ENCODE measurements around the gene IHH.

Gene IHH

DNA sequence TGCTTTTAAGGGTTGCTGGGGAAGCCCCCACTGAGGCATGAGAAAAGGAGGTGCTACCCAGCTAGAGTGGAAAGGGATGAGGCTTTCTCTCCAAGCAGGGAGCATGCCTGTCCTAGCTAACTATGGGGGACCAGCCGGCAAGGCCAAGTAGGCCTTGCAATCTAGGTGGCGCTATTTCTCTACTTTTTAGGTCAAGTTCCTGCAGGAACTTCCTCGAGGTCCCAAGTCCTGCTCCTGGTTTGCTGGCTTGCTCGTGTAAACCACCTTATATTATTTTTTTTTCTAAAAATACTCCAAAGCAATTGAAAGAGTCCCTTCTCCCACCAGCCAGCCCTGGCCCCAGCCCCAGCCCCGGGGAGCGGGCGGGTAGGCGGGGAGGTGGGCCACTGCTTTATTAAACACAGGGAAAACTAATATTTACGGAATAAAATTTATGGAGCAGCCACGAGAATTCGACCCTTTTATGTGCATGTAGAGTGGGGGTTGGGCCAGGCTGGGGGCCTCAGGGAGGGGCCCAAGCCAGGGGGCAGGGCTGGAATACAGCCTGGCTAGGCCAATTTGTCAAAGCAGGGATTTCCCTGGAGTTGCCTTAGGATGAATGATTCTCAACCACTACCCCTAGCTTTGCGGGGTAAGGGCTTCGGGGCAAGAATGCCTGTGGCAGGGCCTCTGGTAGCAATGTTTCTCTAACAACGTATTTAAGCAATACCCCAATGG is 12.8 kb upstream of the IHH start:
- peak; percentile 40 for DNase-seq

DNA sequence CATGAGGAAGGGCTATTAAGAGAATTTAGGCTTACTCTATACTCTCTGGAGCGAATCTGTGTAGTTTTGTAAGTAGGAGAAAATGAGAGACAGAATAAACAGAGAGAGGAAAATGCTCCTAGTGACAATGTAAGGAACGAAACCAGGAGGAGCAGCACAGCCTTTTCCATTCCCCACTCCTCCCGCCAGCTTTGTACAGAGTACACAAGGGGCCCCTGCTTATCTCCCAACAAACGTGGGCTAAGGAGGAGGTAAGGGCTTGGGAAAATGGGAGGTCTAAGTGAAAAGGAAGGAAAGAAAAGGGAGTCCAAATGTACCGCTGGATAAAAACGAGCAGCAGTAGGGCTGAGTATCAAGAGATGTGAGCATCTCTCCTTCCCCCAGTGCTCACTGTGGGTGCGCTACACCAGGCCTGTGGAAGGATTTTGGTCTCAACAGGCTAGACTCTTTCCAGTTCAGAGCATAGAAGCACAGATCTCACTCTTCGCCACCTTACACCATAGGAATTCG is 12.1 kb upstream of the IHH start:
- DNase-seq, result no peak

DNA sequence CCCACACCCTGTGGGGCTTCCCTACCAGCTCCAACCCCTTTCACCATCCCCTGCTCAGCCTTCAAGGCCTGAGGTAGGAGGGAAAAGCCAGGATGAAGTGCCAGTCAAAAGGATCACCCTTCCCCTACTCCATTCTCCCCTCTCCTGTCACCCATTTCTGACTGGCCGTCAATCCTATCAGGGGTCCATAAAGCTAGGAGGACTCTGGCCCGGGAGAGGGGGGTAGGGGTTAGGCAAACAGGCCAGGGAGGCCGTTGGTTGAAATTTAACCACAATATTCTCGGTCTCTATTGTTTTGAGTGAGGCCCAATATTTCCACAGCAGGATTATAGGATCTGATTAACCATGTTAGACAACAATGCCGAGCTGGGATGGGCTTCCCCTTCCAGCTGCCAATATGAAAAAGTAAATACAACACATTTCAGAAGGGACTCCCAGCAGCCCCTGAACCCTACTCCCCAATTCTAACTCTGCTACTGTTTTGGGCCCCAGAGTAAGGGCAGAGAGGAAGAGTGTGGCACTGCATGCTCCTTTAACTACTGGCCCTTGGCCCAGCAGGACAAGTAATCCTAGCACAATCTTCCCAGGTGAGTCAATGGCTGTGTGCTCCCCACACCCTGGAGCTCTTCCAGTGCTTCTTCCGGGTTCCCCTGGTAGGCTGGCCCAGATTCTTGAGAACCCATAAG is 10.6 kb upstream of the IHH start:
- no peak for DNase-seq

DNA sequence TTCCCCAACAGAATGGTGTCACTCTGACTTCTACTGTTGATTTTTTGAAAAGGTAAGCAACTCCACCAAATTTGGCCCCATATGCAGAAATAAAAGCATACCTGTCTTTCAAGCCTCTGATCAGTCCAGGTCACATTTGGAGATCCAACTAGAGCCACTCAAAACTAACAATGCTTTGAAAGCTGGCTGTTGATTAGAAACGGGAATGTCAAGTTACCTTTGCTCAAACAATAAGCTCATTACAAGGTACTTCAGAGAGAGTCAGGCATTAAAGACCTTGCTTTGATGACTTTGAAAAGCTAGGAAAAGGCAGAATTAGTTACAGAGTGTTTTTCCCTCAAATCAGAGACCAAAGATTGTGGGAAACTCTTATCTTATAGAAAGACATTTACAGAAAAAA is 4.8 kb upstream of the IHH start:
- no peak for DNase-seq

DNA sequence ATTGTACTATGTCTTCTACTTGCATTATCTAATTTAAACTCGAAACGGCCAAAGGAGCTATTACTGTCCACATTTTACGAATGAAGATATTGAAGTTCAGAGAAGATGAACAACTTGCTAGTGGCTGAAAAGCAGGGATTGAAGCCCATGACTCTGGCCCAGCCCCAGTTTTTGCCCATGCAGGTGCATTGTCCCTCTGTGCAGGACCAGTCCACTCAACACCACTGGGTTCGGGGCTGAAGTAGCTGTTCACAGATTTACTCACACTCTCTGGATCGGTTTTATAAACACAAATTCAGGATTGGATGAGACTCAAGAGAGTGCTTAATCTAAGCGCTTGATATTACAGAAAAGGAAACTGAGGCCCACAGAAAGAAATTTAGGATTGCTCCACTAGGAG is 1.4 kb upstream of the IHH start:
- no peak for DNase-seq

DNA sequence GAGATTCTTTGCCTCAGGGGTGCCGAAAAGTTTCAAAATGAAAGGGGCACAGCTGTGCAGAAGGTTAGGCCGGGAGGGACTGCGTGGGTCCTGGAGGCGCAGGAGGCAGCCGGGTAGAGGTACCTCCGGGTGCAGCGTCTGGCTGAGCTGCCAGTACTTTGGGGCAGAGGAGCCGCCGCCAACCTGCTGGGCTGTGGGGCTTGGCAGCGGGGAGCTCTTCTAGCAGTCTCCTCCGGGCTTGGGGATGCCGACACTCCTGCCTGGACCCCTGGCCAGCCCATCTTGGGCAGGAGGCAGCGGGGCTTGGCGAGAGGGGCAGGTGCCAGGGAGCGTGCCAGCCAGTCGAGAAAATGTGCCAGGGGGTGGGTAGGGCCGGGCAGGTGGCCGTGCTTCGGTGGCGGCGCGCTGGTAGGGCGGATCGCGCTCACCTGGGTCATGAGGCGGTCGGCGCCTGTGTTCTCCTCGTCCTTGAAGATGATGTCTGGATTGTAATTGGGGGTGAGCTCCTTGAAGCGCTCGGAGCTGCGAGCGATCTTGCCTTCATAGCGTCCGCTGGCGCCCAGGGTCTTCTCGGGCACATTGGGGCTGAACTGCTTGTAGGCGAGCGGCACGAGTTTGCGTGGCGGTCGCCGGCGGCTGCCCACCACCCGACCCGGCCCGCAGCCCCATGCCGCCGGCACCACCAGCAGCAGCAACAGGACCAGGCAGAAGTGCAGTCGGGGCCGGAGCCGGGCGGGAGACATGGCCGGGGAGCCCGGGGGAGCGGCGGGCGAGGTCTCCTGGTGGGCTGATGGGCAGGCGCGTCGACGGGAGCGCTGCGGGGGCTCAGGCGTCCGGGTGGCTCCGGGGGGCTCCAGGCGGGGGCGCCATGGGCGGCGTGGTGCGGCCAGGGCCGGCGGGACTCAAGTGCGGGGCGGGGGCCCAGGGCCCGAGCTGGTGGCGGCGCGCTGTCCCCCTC is 717 bp downstream of the IHH start:
- DNase-seq, result no peak

DNA sequence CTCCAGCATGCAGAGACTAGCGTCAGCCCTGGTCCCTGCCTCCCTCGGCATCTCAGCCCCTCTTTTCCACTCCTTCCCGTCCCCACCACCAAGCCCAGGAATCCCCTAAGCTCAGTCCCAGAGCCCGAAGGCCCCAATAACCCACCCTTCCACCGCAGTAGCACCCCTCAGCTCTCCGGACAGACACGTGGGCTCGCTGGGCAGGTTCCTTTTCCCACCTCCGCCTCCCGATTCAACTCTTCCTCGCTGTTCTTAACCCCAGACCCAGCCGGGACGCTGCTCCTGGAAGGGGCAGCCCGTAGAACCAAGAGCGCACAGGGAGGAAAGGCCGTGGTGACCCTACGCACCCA is 1.4 kb downstream of the IHH start:
- DNase-seq, result no peak

DNA sequence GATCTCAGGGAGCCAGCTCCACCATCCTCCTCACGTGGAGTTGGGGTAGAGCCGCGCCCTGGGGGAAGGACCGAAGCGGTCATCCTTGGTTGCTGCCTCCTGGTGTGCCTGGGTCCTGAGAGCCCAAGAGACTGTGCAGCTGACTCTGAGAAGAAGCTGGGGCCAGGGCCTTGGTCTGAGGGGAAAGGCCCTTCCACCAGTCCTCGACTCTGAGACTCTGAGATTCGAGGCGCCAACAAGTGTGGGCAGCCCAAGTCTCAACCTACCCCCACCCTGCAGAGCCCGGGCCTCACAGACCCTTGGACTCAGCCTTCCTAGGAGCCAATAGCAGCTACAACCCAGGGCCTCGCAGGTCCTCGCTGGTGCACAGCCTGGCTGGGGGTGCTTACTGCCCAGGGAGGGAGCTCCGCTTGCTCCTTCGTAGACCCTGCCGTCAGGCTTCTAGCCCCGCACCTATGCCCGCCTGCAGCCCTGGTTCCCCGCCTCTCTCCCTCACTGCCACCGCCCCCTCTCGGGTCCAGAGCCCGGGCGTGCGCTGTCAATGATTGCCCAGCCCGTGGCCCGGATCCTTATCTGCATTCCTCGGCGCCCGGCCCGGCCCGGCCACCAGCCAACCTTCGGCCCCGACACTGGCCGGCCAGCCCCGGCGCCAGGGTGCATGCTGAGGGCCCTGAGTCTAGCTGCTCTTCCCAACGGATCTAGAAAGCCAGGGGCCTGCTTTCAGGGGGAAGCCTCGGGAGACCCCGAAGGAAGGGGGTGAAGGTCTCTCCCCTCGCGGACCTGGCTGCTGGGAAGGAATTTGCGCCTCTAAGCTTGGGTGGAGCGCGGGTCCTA is 2.0 kb downstream of the IHH start:
- no peak for DNase-seq

DNA sequence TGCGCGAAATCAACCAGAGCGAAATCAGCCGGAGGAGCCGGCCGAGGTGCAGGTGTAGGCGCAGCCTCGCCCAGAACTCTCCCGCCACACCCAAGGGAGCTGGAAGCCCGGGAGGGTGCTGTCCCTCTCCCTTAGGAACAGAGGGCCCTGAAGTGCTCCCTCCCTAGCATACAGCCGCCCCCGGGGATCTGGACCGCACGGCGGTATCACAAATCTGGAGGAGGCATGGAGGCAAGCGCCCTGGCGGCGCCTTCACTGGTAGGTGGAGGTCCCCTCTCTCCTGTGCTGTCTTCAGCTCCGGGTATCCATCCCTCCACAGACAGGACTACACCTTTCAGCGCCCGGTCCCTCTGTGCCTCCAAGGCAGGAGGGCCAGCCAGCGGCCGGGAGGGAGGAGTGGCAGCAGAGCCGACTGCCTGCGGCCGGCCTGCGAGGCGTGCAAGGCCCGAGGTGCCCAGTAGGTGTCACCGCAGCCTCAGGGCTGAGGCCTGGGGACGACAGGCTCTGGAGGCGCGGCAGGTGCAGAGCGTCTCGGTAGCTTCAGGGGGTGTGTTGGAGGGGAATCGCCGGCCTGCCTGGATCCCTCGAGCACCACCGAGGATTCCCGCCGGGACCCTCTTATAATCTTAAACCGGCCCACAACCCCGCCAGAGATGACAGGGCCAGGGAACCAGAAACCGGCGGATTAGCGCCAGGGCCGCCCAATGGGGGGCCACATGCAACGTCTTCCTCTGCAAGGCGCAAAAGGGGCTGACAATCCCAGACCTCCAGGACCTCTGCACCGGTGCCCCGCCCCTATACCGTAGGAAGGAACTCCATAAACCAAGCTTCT is 2.8 kb downstream of the IHH start:
- DNase-seq, result peak; percentile 53

DNA sequence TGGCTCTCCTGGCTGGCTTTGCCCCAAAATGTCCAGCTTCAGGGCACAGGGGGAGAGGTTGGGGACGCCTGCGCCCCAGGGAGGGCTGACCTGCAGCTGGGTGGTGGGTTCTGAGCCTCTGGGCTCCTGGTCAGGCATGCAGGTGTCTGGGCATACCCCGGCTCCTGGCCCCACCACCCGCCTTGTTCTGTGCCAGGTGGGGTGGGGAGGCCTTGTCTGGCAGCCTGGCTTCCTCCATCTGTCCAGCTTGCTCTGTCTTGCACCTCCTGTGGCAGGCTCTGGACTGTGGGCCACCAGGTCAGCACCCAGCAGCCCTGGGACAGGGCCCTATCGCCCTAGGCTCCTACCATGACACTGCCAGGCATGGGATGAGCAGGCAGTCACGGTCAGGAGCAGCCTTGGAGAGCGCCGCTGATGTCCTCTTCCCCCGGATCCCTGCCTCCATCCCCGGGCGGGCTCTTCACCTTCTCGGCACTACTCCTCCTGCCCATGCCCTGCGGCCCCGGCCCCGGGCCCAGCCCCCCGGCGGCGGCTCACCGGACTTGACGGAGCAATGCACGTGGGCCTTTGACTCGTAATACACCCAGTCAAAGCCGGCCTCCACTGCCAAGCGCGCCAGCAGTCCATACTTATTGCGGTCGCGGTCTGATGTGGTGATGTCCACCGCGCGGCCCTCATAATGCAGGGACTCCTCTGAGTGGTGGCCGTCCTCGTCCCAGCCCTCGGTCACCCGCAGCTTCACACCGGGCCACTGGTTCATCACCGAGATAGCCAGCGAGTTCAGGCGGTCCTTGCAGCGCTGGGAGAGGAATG is 3.6 kb downstream of the IHH start:
- DNase-seq, result no peak

DNA sequence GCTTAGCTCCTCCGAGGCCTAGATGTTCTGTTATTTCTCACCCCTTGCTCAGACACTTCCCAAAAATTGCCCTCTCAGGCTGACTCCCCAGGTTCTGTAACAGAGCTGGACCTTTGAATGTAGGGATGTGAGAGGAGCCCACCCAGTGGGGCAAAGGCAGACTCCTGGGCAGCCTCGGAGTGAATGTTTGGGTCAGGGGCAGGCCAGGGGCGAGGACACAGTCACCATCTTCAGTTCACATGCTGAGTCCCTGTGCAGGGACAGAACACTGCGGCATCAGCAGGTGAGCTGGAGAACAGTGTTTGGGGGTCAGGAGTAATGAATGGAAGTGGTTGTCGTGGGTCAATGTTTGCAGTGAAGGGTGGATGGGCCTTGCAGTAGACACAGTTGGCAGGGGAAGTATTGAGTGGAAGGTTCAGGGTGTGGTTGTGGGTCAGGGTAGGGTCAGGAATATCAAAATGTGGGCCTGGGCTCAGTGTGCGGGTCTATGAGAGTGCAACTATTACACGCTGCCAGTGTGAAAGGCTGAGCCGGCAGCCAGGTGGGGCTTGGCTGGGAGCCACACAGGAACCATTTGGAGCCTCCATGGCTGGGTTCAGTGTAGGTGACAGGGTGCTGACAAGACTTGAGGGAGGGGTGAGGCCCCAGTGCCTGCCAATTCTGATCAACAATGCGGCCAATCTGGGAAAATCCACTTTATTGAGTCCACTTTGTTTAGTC is 4.4 kb downstream of the IHH start:
- no peak for DNase-seq

DNA sequence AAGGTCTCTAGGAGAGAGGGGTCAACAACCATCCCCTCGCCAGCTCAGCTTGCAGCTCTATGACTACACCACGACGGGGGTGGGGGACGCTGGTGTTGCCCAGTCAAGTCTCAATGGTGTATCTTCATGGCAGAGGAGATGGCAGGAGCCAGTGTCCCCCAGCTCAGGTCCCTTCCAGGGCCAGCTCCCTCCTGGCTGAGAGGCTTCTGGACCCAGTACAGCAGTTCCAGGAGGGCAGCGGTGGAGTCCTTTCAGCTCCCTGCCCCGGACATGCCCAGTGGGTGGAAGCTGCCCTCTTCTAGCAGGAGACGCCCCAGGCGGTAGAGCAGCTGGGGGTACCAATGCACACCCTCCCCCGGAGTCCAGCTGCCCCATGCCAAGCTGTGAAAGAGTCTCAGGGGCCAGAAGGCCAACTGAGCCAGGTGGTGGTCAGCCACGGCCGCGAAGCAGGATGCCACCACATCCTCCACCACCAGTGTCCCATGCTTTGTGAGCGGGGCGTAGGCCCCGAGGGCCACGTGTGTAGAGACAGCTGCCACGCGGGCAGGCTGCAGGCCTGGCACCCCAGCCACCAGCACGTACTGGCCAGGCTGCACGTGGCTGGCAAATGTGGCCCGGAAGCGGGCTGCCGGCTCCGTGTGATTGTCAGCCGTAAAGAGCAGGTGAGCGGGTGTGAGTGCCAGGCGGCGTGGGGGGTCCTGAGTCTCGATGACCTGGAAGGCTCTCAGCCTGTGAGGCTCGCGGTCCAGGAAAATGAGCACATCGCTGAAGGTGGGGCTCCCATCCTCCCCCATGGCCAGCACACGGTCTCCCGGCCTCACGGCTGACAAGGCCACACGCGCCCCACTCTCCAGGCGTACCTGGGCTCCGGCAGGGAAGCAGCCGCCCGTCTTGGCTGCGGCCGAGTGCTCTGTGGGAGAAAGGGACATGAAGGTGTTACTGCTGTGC is 5.5 kb downstream of the IHH start:
- no peak for DNase-seq

DNA sequence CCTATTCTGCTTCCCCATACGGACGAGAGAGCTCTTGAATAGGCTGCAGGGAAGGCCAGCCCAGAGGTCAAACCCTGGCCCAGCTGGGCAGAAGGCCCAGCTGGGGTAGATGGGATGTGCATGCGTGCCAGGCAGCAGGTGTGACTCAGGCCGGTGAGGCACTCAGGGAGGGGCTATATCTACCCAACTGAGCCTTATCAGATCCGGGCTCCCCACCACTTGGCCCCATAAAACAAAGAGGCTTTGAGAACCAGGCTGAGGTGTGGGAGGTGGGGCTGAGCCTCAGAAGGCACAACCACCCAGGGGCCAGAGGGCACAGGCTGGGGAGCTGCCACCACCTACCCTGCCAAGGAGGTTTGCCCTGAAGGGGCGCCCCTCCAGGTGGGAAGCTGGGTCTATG is 11.4 kb downstream of the IHH start:
- DNase-seq, result no peak

DNA sequence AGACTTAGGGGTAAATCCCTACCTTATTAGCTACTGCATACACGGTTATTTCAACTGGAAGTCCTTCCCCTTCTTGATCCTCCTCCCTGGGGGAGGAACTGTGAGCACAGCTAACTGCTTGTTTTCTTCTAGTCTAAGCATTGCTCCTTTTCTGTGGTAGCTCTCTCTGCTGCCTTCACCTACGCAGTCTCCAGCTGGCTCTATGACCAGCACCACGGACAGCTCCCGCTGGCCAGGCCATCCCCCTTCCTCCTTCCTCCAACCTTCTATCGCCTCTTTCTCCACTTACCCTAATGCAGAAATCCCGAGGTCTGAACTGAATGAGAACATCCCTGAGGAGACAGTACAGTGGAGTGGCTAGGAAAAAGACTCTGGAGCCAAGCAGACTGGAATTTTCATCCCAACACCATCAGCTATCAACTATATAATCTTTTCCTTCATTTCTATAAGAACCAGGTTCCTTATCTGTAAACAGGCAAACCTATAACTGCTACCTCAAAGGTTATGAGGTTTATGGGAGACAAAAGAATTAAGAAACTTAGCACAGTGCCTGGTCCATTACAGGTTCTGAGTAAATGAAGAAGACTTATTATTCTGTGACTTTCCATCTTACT is 14.7 kb downstream of the IHH start:
- DNase-seq, result peak; percentile 33

DNA sequence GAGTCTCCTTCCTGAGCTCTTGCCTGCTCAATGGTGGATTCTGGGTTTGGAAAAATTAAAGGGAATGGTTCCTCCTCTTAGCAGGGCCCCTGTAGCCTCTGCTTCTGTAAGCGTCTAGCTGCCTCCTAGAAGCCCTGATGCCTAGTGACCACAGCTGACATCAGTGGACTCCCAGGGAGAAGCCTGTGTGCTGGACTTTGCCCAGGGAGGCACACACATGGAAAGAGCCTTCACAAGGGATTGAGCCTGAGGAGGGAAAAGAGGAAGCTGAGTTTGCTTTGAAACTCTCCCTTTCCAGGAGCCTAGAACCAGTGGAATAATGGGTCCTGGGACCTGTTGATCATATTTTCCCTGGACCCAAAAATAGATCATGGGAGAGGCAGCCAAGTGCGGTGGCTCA is 18.0 kb downstream of the IHH start:
- DNase-seq, result no peak

DNA sequence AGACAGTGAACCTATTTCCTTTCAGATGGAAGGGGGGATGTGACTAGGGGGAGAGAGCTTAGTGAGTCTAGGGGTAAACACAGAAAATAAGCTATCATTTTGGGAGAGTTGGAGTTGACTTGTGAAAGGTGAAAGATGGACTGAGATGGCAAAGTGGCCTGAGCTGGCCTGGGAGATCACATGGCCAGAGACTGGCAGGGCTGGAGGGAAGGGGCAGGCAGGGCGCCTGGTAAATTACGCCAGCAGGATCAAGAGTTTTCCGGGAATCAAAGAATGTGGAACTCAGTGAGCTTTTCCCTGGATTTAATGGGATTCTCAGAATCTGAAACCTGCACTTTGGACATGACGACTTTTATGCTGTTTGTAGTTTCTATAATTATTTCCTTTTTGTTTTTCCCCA is 18.6 kb downstream of the IHH start:
- no peak for DNase-seq

DNA sequence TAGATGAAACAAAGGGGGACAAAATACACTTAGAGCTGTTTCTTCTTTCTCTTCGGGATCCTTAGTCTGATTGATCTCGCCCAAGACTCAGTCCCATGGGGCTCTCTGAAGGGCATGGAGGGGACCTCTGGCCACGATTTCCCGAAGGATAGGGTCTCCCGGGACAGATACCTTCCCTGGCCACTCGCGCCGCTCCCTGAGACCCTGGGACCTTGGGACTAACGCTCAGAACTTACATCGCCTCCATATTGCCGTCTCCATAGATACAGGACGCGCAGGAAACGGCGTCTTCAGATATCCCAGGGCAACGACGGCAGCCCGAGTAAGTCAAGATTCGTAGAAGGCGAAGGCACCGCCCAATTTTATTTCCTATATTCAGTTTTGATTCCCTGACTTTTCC is 19.5 kb downstream of the IHH start, which contains the start of gene CFAP65:
TSS of gene CFAP65 (minus strand) at position 265 of the 400 bp plus-strand sequence. CDS start 2,468 bp downstream, outside the sequence.
- peak; percentile 57 for DNase-seq

DNA sequence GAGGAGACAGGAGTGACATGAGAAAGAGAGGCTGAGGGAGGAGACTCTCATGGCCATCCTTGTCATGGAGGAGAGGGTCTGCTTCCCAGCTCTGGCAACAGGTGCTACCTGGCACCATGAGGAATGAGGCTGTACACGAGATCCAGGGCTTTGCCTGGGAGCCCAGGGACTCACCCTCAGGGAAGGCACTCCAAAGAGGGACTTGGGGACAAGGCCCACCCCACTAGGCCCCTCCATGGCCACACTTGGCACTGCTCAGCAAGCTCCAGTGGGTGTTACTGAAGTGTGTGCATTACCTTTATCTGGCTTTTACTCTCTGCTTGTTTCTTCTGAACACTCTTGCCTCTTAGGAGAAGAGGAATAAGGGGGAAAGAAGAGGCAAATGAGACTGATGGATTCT is 22.1 kb downstream of the IHH start:
- no peak for DNase-seq
